AG10803 (cell line): Measurements from ENCODE around the gene SPACDR.
"Not testable (repeated sequence)": the region's sequence is repeated elsewhere in the genome, so short reads cannot be mapped to it uniquely, and the experiment has no call there.

Experiments
- DNase-seq: peaks from one replicate; pipeline ENCODE4 v3.0.0; 2010; ENCODE audit warnings: low read depth
- H3K4me3 ChIP-seq: 2 replicates; pipeline ENCODE4 v1.5.1; 2011; ENCODE audit warnings: mild to moderate bottlenecking, low read length, control low read depth
- CTCF ChIP-seq: conservative IDR thresholded peaks from 2 replicates; pipeline ENCODE4 v1.5.1; 2011; ENCODE audit warnings: mild to moderate bottlenecking, low read length, control low read depth, inconsistent platforms

Gene SPACDR

DNA sequence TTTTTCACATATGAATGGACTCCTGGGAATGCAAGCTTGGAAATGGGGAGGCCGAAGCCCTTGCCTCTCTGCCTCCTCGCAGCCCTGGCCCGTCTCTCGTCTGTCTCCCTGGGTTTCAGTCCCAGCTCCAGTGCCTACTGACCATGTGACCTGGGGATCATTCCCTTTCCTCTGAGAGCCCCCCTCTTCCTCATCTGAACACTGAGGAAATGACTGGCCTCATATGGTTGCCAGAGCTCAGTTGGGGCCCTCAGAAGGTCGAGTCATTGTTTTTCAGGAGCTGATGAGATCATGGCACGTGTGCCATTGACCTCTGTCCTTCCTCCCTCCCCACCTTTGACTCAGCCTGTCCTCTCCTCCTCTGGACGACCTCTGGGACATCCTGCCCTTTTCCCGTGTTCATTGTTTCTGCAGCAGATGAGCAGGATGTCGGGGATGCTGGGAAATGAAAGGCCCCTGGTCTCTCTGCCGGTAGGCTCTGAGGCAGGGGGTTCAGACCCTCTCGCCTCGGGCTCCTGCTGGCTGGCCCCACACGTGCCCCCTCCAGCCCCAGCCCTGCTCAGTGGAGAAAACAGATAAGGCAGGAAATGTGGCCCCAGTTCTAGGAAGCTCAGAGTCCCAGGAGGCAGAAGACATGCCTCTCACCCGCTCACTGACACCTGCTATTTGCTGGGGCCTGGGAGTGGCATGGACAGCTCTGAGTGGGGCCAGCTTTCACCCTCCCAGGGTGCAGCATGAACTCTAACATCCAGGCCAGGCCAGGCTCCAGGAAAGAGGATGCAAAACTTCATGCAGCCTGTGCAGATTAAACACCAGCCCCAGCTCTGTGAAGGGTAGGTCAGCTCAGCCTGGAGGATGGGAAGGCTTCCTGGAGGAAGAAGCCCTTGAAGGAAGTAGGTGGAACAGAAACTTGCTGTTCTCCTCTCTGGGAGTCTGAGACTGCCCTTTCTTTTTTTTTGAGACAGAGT lies 19.5 kb downstream of the SPACDR start:
- no peak for TF ChIP-seq CTCF
- H3K4me3 ChIP-seq = no peak overlapping the region
- DNase-seq = peak; percentile 65

GRCh38 chr7:100443096-100443840 lies 20.8 kb downstream of the SPACDR start:
- TF ChIP-seq CTCF = no peak
- no peak for DNase-seq
- H3K4me3 ChIP-seq = no peak overlapping the region

GRCh38 chr7:100441641-100442535 lies 22.2 kb downstream of the SPACDR start:
- DNase-seq = no peak
- H3K4me3 ChIP-seq = no peak overlapping the region
- no peak for TF ChIP-seq CTCF

GRCh38 chr7:100439244-100439643 lies 24.8 kb downstream of the SPACDR start:
- not testable (repeated sequence) for DNase-seq, H3K4me3 ChIP-seq

DNA sequence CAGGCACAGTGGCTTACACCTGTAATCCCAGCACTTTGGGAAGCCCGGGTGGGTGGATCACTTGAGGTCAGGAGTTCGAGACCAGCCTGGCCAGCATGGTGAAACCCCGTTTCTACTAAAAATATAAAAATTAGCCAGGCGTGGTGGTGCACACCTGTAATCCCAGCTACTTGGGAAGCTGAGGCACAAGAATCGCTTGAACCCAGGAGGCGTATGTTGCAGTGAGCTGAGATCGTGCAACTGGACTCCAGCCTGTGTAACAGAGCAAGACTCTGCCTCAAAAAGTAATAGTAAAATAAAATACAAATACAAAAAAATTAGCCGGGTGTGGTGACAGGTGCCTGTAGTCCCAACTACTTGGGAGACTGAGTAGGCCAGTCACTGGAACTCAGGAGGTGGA lies 25.3 kb downstream of the SPACDR start:
- not testable (repeated sequence) for H3K4me3 ChIP-seq, DNase-seq

DNA sequence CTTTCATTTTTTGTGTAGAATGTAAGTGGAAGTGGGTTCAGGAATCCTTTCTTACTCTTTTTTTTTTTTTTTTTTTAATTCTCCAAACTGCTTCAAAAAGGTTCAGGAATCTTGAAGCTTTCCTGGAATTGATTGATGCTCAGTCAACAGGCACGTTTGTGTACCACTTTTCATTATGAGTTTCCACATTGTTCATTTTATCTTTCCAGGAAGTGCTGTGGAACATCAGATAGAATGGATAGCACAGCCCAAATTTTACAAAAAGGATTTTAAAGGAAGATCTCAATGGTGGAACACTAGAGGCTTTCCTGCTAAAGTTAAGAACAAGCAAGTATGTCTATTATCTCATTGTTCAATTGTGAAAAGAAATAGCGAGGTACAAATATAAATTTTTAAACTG lies 25.9 kb downstream of the SPACDR start:
- TF ChIP-seq CTCF = no peak

GRCh38 chr7:100437150-100438100 lies 26.6 kb downstream of the SPACDR start:
- no peak for DNase-seq
- no peak for TF ChIP-seq CTCF
- no peak overlapping the region for H3K4me3 ChIP-seq

More for the DNA sequence above, 25.9 kb downstream of the SPACDR start:
- DNase-seq = no peak
- no peak overlapping the region for H3K4me3 ChIP-seq
